Body of pancreas (tissue), 4 donors: ENCODE data around the gene MATR3.

Experiments
- CTCF ChIP-seq, 7 experiments: fragments of 450-650 bp in 4 of 7; fragments of 200-600 bp in 3 of 7; sonication (generic) in 3 of 7; IDR thresholded peaks; one replicate each; pipeline ENCODE4 v1.5.1; 2016 to 2019; ENCODE audit warnings: antibody characterized with exemption in 7 of 7
- POLR2A ChIP-seq, 3 donors: fragments of 450-650 bp; IDR thresholded peaks; one replicate each; pipeline ENCODE4 v1.6.1; 2016; ENCODE audit warnings: antibody characterized with exemption in 3 of 3, mild to moderate bottlenecking in 2 of 3

GRCh38 chr5:139364466-139364865, 70.9 kb downstream of the MATR3 start:
- TF ChIP-seq CTCF (IDR thresholded peaks at IDR 0.05) (no peak), POLR2A (IDR thresholded peaks at IDR 0.05) (no peak)
